SJSA1 (cell line): ENCODE results near the gene ESYT3. TPM values are rescaled to one million over a fixed set of nuclear protein-coding genes. Genes with fewer than 3 reads are reported as not detected.

ENCODE experiments used
- DNase-seq, 2 experiments: peaks; one replicate each; pipeline ENCODE4 v3.0.0-alpha.2; 2015 to 2020; ENCODE audit warnings: low spot score in 2 of 2, low read depth in 1 of 2
- H3K27ac ChIP-seq: fragments of 250-450 bp; sonication (Bioruptor Pico); 2 replicates; pipeline ENCODE4 v1.5.1; 2020; ENCODE audit warnings: mild to moderate bottlenecking, moderate library complexity
- H3K27me3 ChIP-seq: fragments of 250-450 bp; sonication (Bioruptor Pico); replicated peaks from 2 replicates; pipeline ENCODE4 v1.5.1; 2020; ENCODE audit warnings: mild to moderate bottlenecking, moderate library complexity
- H3K36me3 ChIP-seq: fragments of 250-450 bp; sonication (Bioruptor Pico); 2 replicates; pipeline ENCODE4 v1.5.1; 2020; ENCODE audit warnings: mild to moderate bottlenecking
- H3K4me1 ChIP-seq: fragments of 250-450 bp; sonication (Bioruptor Pico); replicated peaks from 2 replicates; pipeline ENCODE4 v1.6.1; 2021; ENCODE audit warnings: mild to moderate bottlenecking
- H3K4me3 ChIP-seq: fragments of 250-450 bp; sonication (Bioruptor Pico); 2 replicates; pipeline ENCODE4 v1.5.1; 2020; ENCODE audit warnings: mild to moderate bottlenecking
- H3K9me3 ChIP-seq: fragments of 250-450 bp; sonication (Bioruptor Pico); replicated peaks from 2 replicates; pipeline ENCODE4 v1.5.1; 2020; ENCODE audit warnings: mild to moderate bottlenecking
- total RNA-seq: library from RNA; depleted of rRNA; stranded (reverse); fragments of >200 nt; shearing (Covaris generic); gene quantifications from 2 replicates; pipeline ENCODE4 v1.2.3, GENCODE V29; 2014; rRNA removed

ESYT3 gene
- 0.06 and 0.76 TPM in 2 replicates for total RNA-seq

DNA sequence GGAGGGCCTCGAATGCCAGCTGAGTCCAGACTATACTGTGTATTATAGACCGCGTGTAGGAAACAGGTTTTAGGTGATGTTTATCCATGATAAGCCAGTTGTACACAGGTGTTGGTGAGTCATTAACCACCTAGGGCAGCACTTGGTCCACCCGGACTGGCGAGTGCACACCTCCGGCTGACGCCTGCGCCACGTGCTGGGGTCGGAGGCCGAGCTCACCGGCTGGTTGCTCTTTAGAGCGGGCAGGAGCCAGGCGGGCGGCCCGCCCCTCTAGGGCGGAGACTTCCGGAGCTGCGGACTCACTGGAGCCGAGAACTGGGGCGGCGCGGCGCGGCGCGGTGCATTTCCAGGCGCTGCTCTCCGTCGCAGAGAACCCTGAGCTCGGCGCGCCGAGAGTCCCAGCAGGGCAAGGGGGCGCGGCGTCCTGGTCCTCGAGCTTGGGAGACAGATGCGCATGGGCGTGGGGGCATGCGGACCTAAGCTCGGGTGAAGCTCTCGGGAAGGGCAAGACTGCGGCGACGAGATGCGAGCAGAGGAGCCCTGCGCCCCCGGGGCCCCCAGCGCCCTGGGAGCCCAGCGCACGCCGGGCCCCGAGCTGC is at the start of gene ESYT3:
Gene ESYT3, plus strand, starts transcription at position 341 of the 599 bp plus-strand sequence. Its CDS starts 183 bp downstream, at position 524.
- Histone ChIP-seq H3K27me3 (peaks cover 10% of the 10 kb centered on the region; the same call in 1 of the 2 replicates), H3K9me3 (peaks cover 3% of the 10 kb centered on the region; the same call in 1 of the 2 replicates), H3K4me1 (peaks cover 26% of the 10 kb centered on the region), H3K27ac (no peak within 1 kb of the TSS), H3K36me3 (no peaks in the 10 kb centered on the region), H3K4me3 (peak within 1 kb of the TSS; percentile 30)
- peak; percentile 29 to 67 for DNase-seq

DNA sequence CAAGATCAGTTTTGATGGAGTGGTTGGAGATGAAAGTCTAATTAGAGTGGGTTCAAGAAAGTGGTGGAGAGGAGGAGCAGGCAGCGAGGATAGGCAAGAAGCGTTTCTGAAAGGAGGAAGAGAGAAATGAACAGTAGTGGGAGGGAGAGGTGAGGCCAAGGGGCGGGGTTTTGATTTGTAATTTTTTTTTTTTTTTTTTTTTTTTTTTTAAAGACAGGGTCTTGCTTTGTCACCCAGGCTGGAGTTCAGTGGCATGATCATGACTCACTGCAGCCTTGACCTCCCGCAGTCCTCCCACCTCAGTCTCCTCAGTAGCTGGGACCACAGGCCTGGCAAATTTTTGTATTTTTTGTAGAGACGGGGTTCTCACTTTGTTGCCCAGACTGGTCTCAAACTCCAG is 49.4 kb upstream of the ESYT3 start:
- Histone ChIP-seq H3K9me3 (no peaks in the 10 kb centered on the region), H3K4me3 (no peak overlapping the region), H3K4me1 (peaks cover 37% of the 10 kb centered on the region), H3K27me3 (no peaks in the 10 kb centered on the region), H3K36me3 (peaks cover 46% of the 10 kb centered on the region), H3K27ac (no peak overlapping the region)
- DNase-seq = no peak

DNA sequence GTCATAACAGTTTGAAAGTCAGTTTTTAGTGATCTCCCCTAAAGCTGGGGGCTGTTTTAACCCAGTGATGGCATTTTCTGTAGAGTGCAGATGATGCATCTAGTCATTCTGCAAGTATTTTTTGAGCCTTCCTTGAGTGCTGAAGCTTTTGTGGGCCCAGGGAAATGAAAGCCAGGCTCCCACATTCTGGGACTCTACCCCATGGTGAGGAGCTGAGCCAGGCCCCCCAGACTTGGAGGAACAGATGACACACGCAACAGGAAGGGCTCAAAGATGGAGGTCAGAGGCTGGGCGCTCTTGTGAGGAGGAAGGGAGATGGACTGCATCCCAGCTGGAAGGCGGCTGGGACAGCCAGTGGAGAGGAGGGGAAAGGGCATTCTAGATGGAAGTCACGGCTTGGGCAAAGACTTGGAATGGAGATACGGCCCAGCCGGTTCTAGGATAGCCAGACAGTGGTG is 45.2 kb upstream of the ESYT3 start:
- H3K9me3 ChIP-seq = no peaks in the 10 kb centered on the region
- H3K4me3 ChIP-seq = no peak overlapping the region
- H3K36me3 ChIP-seq = peaks cover 23% of the 10 kb centered on the region
- H3K27ac ChIP-seq = peak overlapping the region; percentile 74
- H3K4me1 ChIP-seq = peaks cover 32% of the 10 kb centered on the region
- no peak for DNase-seq
- H3K27me3 ChIP-seq = no peaks in the 10 kb centered on the region

DNA sequence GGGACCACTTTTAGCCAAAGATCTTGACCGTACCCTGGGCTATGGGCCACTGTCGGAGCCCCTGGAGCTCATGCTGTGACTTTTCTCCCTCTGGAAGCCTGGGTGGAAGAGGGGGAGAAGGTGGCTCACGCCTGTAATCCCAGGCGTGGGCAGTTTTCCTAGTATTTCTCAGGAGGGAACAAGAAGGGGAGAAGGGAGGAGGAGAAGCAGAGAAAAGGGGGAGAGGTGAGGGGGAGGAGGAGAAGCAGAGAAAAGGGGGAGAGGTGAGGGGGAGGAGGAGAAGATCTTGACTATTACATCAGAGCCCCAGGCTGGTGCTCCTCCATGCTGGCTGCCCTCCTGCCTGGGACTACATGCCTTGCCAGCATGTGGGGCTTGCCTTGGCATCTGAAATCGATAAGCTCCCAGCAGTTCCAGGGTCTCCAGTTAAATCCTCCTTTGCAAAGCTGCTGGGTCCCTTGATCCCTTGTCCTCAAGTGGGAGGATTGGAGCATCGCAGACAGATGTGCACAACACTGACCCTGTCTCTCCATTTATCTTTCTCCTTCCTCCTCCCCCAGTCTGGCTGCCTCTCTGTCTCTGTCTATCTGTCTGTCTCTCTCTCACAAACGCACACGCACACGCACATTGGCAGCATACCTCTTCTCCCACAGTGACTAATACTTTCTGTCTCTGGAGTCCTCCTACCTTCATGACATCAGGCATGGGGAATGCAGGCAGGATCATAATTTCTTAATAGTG is 44.4 kb upstream of the ESYT3 start:
- Histone ChIP-seq H3K9me3 (no peaks in the 10 kb centered on the region), H3K27ac (peak overlapping the region; percentile 74), H3K27me3 (no peaks in the 10 kb centered on the region), H3K36me3 (peaks cover 28% of the 10 kb centered on the region), H3K4me1 (peaks cover 26% of the 10 kb centered on the region), H3K4me3 (no peak overlapping the region)
- peak; percentile 80 to 86 for DNase-seq

DNA sequence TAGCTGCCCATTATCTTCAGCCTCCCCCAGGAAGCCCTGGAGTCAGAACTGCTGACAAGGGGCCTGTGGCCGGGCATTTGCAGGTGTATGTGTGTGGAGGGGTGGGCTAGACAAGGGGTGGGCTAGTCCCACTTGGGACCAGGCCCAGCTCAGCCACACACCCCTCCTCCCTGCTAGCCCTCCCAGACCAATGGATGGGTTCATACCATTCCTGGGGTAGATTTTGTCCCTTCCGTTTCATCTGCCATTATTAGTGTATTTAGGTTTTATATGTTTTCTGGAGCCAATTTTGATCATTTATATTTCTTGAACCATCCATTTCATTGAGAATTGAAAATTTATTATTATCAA is 43.9 kb upstream of the ESYT3 start:
- H3K4me1 ChIP-seq = peaks cover 26% of the 10 kb centered on the region
- peak overlapping the region; percentile 74 for H3K27ac ChIP-seq
- no peak for DNase-seq
- H3K36me3 ChIP-seq = peaks cover 33% of the 10 kb centered on the region
- H3K4me3 ChIP-seq = no peak overlapping the region
- H3K27me3 ChIP-seq = no peaks in the 10 kb centered on the region
- no peaks in the 10 kb centered on the region for H3K9me3 ChIP-seq

GRCh38 chr3:138394156-138394555 is 40.3 kb upstream of the ESYT3 start:
- Histone ChIP-seq H3K4me1 (peaks cover 18% of the 10 kb centered on the region), H3K9me3 (no peaks in the 10 kb centered on the region), H3K27ac (no peak overlapping the region), H3K27me3 (no peaks in the 10 kb centered on the region), H3K36me3 (peaks cover 43% of the 10 kb centered on the region), H3K4me3 (no peak overlapping the region)
- no peak for DNase-seq

DNA sequence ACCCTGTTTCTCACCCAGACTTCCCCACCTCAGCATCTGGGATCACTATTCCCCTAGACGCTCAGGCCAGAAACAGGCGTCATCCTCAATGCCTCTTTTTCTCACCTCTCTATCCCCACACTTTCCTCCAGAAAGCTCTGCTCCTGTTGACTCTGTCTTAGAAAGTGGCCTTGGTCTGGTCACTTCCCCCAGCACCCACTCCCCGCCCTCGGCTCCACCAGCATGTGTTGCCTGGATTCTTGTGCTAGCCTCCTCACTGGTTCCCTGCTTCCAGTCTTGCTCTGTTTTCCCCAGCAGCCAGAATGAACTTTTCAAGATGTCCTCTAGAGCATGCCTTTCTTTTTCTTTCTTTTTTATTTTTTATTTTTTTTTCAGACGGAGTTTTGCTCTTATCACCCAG is 39.7 kb upstream of the ESYT3 start:
- DNase-seq = no peak
- no peak overlapping the region for H3K4me3 ChIP-seq
- peaks cover 42% of the 10 kb centered on the region for H3K36me3 ChIP-seq
- H3K9me3 ChIP-seq = no peaks in the 10 kb centered on the region
- H3K27me3 ChIP-seq = no peaks in the 10 kb centered on the region
- peaks cover 13% of the 10 kb centered on the region for H3K4me1 ChIP-seq
- H3K27ac ChIP-seq = no peak overlapping the region

DNA sequence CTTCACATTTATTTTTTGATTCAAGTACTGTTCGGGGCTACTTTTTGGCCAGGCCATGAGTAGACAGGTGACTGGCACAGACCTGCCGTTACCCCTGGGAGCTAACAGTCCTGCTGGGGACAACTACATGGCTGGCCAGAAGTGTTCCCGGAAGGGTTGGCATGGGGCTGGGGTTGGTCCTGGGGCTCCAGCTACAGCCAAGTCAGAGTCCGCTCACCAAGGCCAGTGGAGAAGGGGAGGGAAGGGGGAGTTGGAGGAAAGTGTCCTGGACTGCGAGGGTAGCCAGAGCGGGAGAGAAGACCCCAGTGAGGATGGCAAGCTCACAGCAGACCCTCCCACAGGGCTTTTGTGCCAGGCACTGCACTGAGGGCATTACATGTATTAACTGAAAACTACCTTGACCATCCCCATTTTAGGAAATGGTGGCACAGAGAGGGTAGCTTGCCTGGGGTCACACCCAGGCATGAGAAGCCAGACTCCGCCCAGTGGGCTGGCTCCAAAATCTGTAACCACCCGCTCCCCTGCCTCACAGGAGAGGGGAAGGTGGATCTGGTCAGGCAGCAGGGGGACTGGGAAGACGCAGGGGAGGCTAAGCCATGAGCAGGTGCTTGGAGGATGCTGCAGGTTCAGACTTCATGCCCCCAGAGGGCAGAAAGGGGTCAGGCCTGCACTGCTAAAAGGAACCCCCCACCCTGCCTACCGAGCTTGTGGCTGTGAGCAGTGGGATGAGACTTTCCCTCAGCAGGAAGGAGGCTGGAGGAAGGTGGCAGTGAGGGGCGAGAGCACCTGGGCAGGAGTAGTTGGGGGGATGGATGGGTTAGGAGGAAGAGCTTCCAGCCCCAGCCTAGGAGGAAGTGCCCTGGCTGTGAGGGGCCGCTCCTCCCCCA is 38.3 kb upstream of the ESYT3 start:
- no peaks in the 10 kb centered on the region for H3K4me1 ChIP-seq
- no peaks in the 10 kb centered on the region for H3K9me3 ChIP-seq
- H3K27ac ChIP-seq = no peak overlapping the region
- no peak for DNase-seq
- H3K4me3 ChIP-seq = no peak overlapping the region
- peaks cover 55% of the 10 kb centered on the region for H3K36me3 ChIP-seq
- no peaks in the 10 kb centered on the region for H3K27me3 ChIP-seq

- Histone ChIP-seq H3K36me3 (peaks cover 62% of the 10 kb centered on the region), H3K4me1 (no peaks in the 10 kb centered on the region), H3K4me3 (no peak overlapping the region), H3K27ac (no peak overlapping the region), H3K27me3 (no peaks in the 10 kb centered on the region), H3K9me3 (no peaks in the 10 kb centered on the region)
- no peak for DNase-seq
These were observed 37.5 kb upstream of the ESYT3 start for GRCh38 chr3:138396752-138397410.

DNA sequence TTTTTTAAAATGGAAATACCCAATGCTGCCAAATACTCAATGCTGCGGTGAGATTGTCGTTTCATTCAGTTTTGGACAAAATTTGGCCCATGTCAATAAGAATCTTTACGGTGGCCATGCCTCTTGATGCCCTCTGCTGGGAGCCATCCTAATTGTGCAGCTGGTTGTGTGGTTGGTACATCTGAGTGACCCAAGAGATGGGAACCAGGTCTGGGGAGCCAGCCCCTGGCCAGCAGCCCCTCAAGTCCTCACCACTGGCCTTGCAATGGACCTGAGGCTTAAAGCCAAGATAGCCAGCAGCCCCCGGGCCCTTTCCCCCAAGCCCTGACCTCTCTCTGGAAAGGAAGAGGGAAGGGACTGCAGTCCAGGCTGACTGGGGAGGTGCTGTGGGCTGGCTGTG is 36.4 kb upstream of the ESYT3 start:
- H3K4me3 ChIP-seq = no peak overlapping the region
- peaks cover 73% of the 10 kb centered on the region for H3K36me3 ChIP-seq
- DNase-seq = no peak
- no peaks in the 10 kb centered on the region for H3K27me3 ChIP-seq
- H3K9me3 ChIP-seq = no peaks in the 10 kb centered on the region
- H3K4me1 ChIP-seq = no peaks in the 10 kb centered on the region
- H3K27ac ChIP-seq = no peak overlapping the region

DNA sequence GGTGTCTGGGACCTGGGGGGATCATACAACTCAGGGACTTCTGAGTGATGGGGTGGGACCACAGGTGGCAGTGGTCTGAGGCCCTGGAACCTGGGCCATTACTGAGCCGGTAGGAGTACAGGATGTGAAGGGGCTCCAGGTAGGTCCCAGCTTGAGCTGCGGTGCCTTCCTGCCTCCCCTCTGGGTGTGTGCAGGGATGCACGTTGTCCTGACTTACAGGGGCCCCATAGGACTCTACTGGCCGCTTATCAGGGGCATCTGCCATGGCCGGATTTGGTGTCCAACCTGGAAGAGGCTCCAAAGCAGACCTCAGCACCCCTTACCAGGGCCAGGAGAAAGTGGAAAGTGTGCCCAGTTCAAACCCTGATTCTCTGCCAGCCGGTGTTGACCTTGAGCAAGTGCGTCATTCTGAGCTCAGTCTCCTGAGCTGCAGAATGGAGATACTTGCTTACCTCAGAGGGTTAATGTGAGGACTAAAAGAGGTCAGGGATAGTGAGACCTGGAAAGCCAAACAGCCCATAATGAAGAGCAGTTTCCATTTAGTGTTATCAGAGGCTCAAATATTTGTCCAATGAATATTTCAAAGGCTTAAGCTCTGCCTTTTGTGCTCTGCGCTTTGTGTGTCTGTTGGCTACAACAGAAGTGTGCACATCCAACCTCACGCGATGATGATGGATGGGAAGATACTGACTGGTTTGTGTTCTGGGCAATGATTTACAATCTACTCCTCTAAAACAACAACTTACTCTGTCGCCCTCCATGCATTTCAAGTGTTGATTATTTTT is 35.4 kb upstream of the ESYT3 start:
- Histone ChIP-seq H3K9me3 (no peaks in the 10 kb centered on the region), H3K27me3 (no peaks in the 10 kb centered on the region), H3K4me3 (no peak overlapping the region), H3K36me3 (peaks cover 83% of the 10 kb centered on the region), H3K4me1 (no peaks in the 10 kb centered on the region), H3K27ac (no peak overlapping the region)
- DNase-seq = no peak

GRCh38 chr3:138399766-138400165 is 34.6 kb upstream of the ESYT3 start:
- Histone ChIP-seq H3K4me1 (no peaks in the 10 kb centered on the region), H3K9me3 (no peaks in the 10 kb centered on the region), H3K36me3 (peaks cover 85% of the 10 kb centered on the region), H3K27me3 (no peaks in the 10 kb centered on the region), H3K4me3 (no peak overlapping the region), H3K27ac (no peak overlapping the region)
- DNase-seq = no peak

DNA sequence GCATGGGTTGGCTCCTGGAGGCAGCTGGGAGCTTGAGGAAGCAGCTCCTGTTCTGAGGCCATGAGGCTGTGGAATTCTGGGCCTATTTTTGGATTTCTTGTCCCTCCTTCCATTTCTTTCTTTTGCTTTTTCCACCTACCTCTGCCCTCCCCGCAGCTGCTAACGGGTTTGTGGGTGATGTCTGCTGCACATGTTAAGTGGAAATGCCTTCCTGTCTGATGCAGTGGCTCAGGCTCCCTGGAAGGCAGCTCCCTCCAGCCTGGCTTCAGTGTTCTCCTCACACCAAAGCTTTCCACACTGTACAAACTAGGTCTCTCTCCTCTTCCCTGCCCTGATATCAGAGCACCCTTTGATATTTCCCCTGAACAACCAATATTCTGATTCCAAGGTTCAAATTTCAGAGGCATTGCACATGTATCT is 33.8 kb upstream of the ESYT3 start:
- H3K36me3 ChIP-seq = peaks cover 86% of the 10 kb centered on the region
- H3K27me3 ChIP-seq = no peaks in the 10 kb centered on the region
- DNase-seq = no peak
- no peaks in the 10 kb centered on the region for H3K9me3 ChIP-seq
- no peak overlapping the region for H3K27ac ChIP-seq
- H3K4me1 ChIP-seq = no peaks in the 10 kb centered on the region
- no peak overlapping the region for H3K4me3 ChIP-seq
